ENCODE measurements around the gene KSR1. TPM values are rescaled to one million over a fixed set of nuclear protein-coding genes. Genes with fewer than 3 reads are reported as not detected.

Gene KSR1
- total and polyA plus RNA-seq, 10 of the 15 experiments (the other 5 are each of a cell fraction or from before 2014, with no cell fraction given): 0.97 to 66.6 (median 22.9) TPM

DNA sequence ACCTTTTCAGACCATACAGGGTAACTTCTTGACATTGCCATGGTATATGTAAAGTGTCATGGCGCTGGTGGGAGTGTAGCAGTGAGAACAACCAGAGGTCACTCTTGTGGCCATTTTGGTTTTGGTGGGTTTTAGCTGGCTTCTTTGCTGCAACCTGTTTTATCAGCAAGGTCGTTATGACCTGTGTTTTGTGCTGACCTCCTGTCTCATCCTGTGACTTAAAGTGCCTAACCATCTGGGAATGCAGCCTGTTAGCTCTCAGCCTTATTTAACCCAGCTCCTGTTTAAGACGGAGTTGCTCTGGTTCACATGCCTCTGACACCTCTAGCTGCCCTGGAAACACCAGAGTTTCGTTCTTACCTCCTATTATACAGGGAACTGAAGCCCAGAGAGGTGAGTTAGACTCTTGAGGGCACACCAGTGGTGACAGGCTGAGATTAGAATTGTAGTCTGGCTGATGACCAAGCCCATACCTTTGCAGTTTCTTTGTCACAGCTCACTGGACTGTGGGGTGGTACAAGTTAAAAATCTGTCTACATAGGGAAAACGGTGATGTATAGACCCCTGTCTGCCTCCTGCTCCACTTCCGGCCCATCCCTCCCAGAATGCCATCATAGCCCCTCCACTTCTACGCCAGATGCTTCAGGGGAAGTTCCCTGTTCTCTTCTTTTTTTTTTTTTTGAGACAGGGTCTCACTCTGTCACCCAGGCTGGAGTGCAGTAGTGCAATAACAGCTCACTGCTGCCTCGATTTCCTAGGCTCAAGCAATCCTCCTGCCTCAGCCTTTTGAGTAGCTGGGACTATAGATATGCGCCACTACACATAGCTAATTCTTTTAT, 21.0 kb downstream of the KSR1 start (continued):
- TF ChIP-seq, protein P1, sequence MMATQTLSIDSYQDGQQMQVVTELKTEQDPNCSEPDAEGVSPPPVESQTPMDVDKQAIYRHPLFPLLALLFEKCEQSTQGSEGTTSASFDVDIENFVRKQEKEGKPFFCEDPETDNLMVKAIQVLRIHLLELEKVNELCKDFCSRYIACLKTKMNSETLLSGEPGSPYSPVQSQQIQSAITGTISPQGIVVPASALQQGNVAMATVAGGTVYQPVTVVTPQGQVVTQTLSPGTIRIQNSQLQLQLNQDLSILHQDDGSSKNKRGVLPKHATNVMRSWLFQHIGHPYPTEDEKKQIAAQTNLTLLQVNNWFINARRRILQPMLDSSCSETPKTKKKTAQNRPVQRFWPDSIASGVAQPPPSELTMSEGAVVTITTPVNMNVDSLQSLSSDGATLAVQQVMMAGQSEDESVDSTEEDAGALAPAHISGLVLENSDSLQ (IDR thresholded peaks at IDR 0.05): peak; percentile 12; the same call in 1 of the 2 replicates
- TF ChIP-seq EZH2 (IDR thresholded peaks at IDR 0.05; ENCODE audit: borderline replicate concordance, control insufficient read depth, low read depth, low read length) (no peak), JUND (IDR thresholded peaks at IDR 0.05; ENCODE audit: low read depth, low read length) (no peak), TAF1 (IDR thresholded peaks at IDR 0.05; ENCODE audit: borderline replicate concordance, low read depth, low read length) (no peak), ZSCAN29 (IDR thresholded peaks at IDR 0.05) (0 out of 2 replicates have a peak, but pooled peaks have one; percentile 21), HDAC6 (IDR thresholded peaks at IDR 0.05; ENCODE audit: unreplicated experiment) (no peak), TCF12 (IDR thresholded peaks at IDR 0.05; ENCODE audit: low read depth, low read length) (no peak), HCFC1 (IDR thresholded peaks at IDR 0.05; ENCODE audit: low read length) (no peak), PAX8 (IDR thresholded peaks at IDR 0.05) (no peak), IKZF1 (conservative IDR thresholded peaks at IDR 0.05) (peak; percentile 54; the same call in 1 of the 2 replicates)
- TF ChIP-seq, protein P2, sequence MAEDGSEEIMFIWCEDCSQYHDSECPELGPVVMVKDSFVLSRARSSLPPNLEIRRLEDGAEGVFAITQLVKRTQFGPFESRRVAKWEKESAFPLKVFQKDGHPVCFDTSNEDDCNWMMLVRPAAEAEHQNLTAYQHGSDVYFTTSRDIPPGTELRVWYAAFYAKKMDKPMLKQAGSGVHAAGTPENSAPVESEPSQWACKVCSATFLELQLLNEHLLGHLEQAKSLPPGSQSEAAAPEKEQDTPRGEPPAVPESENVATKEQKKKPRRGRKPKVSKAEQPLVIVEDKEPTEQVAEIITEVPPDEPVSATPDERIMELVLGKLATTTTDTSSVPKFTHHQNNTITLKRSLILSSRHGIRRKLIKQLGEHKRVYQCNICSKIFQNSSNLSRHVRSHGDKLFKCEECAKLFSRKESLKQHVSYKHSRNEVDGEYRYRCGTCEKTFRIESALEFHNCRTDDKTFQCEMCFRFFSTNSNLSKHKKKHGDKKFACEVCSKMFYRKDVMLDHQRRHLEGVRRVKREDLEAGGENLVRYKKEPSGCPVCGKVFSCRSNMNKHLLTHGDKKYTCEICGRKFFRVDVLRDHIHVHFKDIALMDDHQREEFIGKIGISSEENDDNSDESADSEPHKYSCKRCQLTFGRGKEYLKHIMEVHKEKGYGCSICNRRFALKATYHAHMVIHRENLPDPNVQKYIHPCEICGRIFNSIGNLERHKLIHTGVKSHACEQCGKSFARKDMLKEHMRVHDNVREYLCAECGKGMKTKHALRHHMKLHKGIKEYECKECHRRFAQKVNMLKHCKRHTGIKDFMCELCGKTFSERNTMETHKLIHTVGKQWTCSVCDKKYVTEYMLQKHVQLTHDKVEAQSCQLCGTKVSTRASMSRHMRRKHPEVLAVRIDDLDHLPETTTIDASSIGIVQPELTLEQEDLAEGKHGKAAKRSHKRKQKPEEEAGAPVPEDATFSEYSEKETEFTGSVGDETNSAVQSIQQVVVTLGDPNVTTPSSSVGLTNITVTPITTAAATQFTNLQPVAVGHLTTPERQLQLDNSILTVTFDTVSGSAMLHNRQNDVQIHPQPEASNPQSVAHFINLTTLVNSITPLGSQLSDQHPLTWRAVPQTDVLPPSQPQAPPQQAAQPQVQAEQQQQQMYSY (CRISPR knock-in tag; IDR thresholded peaks at IDR 0.05): no peak
- TF ChIP-seq, protein P3, sequence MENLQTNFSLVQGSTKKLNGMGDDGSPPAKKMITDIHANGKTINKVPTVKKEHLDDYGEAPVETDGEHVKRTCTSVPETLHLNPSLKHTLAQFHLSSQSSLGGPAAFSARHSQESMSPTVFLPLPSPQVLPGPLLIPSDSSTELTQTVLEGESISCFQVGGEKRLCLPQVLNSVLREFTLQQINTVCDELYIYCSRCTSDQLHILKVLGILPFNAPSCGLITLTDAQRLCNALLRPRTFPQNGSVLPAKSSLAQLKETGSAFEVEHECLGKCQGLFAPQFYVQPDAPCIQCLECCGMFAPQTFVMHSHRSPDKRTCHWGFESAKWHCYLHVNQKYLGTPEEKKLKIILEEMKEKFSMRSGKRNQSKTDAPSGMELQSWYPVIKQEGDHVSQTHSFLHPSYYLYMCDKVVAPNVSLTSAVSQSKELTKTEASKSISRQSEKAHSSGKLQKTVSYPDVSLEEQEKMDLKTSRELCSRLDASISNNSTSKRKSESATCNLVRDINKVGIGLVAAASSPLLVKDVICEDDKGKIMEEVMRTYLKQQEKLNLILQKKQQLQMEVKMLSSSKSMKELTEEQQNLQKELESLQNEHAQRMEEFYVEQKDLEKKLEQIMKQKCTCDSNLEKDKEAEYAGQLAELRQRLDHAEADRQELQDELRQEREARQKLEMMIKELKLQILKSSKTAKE (IDR thresholded peaks at IDR 0.05; ENCODE audit: low read depth, poor library complexity, severe bottlenecking): no peak
- TF ChIP-seq, protein P4, sequence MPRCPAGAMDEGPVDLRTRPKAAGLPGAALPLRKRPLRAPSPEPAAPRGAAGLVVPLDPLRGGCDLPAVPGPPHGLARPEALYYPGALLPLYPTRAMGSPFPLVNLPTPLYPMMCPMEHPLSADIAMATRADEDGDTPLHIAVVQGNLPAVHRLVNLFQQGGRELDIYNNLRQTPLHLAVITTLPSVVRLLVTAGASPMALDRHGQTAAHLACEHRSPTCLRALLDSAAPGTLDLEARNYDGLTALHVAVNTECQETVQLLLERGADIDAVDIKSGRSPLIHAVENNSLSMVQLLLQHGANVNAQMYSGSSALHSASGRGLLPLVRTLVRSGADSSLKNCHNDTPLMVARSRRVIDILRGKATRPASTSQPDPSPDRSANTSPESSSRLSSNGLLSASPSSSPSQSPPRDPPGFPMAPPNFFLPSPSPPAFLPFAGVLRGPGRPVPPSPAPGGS (IDR thresholded peaks at IDR 0.05; ENCODE audit: borderline replicate concordance, insufficient read depth, low read depth, low read length, poor library complexity, severe bottlenecking): no peak
- TF ChIP-seq, protein P5, sequence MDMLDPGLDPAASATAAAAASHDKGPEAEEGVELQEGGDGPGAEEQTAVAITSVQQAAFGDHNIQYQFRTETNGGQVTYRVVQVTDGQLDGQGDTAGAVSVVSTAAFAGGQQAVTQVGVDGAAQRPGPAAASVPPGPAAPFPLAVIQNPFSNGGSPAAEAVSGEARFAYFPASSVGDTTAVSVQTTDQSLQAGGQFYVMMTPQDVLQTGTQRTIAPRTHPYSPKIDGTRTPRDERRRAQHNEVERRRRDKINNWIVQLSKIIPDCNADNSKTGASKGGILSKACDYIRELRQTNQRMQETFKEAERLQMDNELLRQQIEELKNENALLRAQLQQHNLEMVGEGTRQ (IDR thresholded peaks at IDR 0.05; ENCODE audit: borderline replicate concordance, low read depth, low read length): no peak
- TF ChIP-seq, protein P6, sequence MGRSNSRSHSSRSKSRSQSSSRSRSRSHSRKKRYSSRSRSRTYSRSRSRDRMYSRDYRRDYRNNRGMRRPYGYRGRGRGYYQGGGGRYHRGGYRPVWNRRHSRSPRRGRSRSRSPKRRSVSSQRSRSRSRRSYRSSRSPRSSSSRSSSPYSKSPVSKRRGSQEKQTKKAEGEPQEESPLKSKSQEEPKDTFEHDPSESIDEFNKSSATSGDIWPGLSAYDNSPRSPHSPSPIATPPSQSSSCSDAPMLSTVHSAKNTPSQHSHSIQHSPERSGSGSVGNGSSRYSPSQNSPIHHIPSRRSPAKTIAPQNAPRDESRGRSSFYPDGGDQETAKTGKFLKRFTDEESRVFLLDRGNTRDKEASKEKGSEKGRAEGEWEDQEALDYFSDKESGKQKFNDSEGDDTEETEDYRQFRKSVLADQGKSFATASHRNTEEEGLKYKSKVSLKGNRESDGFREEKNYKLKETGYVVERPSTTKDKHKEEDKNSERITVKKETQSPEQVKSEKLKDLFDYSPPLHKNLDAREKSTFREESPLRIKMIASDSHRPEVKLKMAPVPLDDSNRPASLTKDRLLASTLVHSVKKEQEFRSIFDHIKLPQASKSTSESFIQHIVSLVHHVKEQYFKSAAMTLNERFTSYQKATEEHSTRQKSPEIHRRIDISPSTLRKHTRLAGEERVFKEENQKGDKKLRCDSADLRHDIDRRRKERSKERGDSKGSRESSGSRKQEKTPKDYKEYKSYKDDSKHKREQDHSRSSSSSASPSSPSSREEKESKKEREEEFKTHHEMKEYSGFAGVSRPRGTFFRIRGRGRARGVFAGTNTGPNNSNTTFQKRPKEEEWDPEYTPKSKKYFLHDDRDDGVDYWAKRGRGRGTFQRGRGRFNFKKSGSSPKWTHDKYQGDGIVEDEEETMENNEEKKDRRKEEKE (IDR thresholded peaks at IDR 0.05): no peak

Data from GM12878 (cell line).